ENCODE data around the gene CSRP1. TPM values are rescaled to one million over a fixed set of nuclear protein-coding genes. Genes with fewer than 3 reads are reported as not detected.

Gene CSRP1
- total and polyA plus RNA-seq, 2 donors (not counting 1 experiment from before 2014, with no cell fraction given), result 23.8 to 36.7 TPM

- Histone ChIP-seq H3K4me3 (ENCODE audit: control extremely low read depth in 1 of 5, extremely low read depth in 1 of 5, insufficient read depth in 1 of 5, low read depth in 2 of 5, low read length in 4 of 5) (no peak overlapping the region), H3K36me3 (replicated peaks in 1 of 2; ENCODE audit: control extremely low read depth in 1 of 2, control insufficient read depth in 1 of 2, extremely low read depth in 1 of 2, insufficient read depth in 2 of 2, low read length in 1 of 2) (no peaks in the 10 kb centered on the region), H2AFZ (ENCODE audit: insufficient read depth, low read depth, low read length, poor library complexity, severe bottlenecking) (no peak overlapping the region), H3K27me3 (replicated peaks in 1 of 4; ENCODE audit: control extremely low read depth in 1 of 4, control insufficient read depth in 3 of 4, insufficient read depth in 4 of 4, low read length in 3 of 4) (peaks cover 0 to 13% (median 4%) of the 10 kb centered on the region in 4 experiments), H3K4me1 (ENCODE audit: control insufficient read depth in 2 of 2, insufficient read depth in 2 of 2, low read length in 2 of 2) (peaks cover 3 to 7% of the 10 kb centered on the region in 2 donors), H3K79me2 (ENCODE audit: control insufficient read depth, insufficient read depth, low read length) (no peaks in the 10 kb centered on the region), H4K20me1 (ENCODE audit: control insufficient read depth, insufficient read depth, low read length, poor library complexity, severe bottlenecking) (no peaks in the 10 kb centered on the region), H3K4me2 (replicated peaks; ENCODE audit: low read depth, low read length, poor library complexity, severe bottlenecking) (no peak overlapping the region), H3K27ac (ENCODE audit: low read length in 2 of 2) (no peak overlapping the region), H3K9me3 (ENCODE audit: control extremely low read depth in 1 of 3, control insufficient read depth in 2 of 3, insufficient read depth in 1 of 3, low read length in 2 of 3) (no peaks in the 10 kb centered on the region), H3K9ac (ENCODE audit: low read length) (no peak overlapping the region)
- ChIA-PET POLR2A (no interaction called here), CTCF (interaction anchor here (0.6 to 1.7 kb wide), 4 partner anchors 47 to 96 kb away, joined by 3 to 10 read pairs (median 3); no protein-coding TSS in a partner anchor)
- DNase-seq (no peak), ATAC-seq (ENCODE audit: low read depth) (no peak)
- H3K27ac Mint-ChIP-seq, result no peak overlapping the region
- H3K27me3 Mint-ChIP-seq, result peaks cover 37% of the 10 kb centered on the region
- no peaks in the 10 kb centered on the region for H3K9me3 Mint-ChIP-seq (ENCODE audit: insufficient read depth)
- intact Hi-C loops (cut with micrococcal nuclease), result loop anchor here (2.0 kb wide), 1 partner anchor 47 kb away; no protein-coding TSS in a partner anchor
- H3K4me3 Mint-ChIP-seq, result no peak overlapping the region
- H3K4me1 Mint-ChIP-seq, result peaks cover 7% of the 10 kb centered on the region
- TF ChIP-seq, protein P1, sequence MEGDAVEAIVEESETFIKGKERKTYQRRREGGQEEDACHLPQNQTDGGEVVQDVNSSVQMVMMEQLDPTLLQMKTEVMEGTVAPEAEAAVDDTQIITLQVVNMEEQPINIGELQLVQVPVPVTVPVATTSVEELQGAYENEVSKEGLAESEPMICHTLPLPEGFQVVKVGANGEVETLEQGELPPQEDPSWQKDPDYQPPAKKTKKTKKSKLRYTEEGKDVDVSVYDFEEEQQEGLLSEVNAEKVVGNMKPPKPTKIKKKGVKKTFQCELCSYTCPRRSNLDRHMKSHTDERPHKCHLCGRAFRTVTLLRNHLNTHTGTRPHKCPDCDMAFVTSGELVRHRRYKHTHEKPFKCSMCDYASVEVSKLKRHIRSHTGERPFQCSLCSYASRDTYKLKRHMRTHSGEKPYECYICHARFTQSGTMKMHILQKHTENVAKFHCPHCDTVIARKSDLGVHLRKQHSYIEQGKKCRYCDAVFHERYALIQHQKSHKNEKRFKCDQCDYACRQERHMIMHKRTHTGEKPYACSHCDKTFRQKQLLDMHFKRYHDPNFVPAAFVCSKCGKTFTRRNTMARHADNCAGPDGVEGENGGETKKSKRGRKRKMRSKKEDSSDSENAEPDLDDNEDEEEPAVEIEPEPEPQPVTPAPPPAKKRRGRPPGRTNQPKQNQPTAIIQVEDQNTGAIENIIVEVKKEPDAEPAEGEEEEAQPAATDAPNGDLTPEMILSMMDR (IDR thresholded peaks at IDR 0.05), result no peak
- TF ChIP-seq EZH2 (IDR thresholded peaks at IDR 0.05; ENCODE audit: borderline replicate concordance, insufficient read depth, low read depth, low read length, poor library complexity, severe bottlenecking), result no peak
- WGBS (ENCODE audit: insufficient coverage), result 69% methylated on average over 3 of the region's 6 CpGs
These were observed 73.3 kb downstream of the CSRP1 start for GRCh38 chr1:201433609-201434008.

Other genes with a start within 250 kb of the CSRP1 start
- not detected in 2 replicates for gene PKP1, start 223.6 kb downstream of the CSRP1 start, total RNA-seq
- gene PKP1, start 223.6 kb downstream of the CSRP1 start, polyA plus RNA-seq, result not detected in 2 replicates
- gene TNNT2, start 129.4 kb downstream of the CSRP1 start, total RNA-seq, result not detected in 2 replicates
- gene TNNT2, start 129.4 kb downstream of the CSRP1 start, polyA plus RNA-seq, result not detected in 2 replicates
- gene LAD1, start 107.8 kb downstream of the CSRP1 start, total RNA-seq, result 0.10 and 0.19 TPM in 2 replicates
- gene LAD1, start 107.8 kb downstream of the CSRP1 start, polyA plus RNA-seq, result not detected in 2 replicates
- not detected in 2 replicates for gene TNNI1, start 85.4 kb downstream of the CSRP1 start, total RNA-seq
- not detected in 2 replicates for gene TNNI1, start 85.4 kb downstream of the CSRP1 start, polyA plus RNA-seq
- gene PHLDA3, start 37.9 kb downstream of the CSRP1 start, total RNA-seq, result 0.20 TPM in 1 of 2 replicates, not detected in the other
- 0.04 and 0.30 TPM in 2 replicates for gene PHLDA3, start 37.9 kb downstream of the CSRP1 start, polyA plus RNA-seq
- 4.3 and 4.7 TPM in 2 replicates for gene NAV1, start 32.0 kb upstream of the CSRP1 start, total RNA-seq
- 1.5 and 1.6 TPM in 2 replicates for gene NAV1, start 32.0 kb upstream of the CSRP1 start, polyA plus RNA-seq